CD4-positive, alpha-beta T cell (primary cell): Measurements from ENCODE around the gene HMCN2. TPM values are rescaled to one million over a fixed set of nuclear protein-coding genes. Genes with fewer than 3 reads are reported as not detected.

Source experiments
- ATAC-seq: fragments of 200-7000 bp; cut with Tn5 transposase; one replicate; pipeline ENCODE4 v1.10.0; 2022; ENCODE audit warnings: mild to moderate bottlenecking; ENCODE audit not compliant: poor library complexity
- CTCF ChIA-PET: fragments of 350-600 bp; sonication (Branson Sonifier 250); formaldehyde crosslinking; loops from one replicate; lab custom pipeline; 2021; ENCODE audit warnings: antibody characterized with exemption, inconsistent platforms; lab: Charles Lee
- POLR2A ChIA-PET: fragments of 350-600 bp; sonication (Branson Sonifier 250); formaldehyde crosslinking; loops from one replicate; lab custom pipeline; 2021; ENCODE audit warnings: antibody characterized with exemption, inconsistent platforms; lab: Charles Lee
- DNase-seq, 14 experiments: peaks; one replicate each; pipeline ENCODE4 v3.0.0-alpha.2; 2013 to 2020; ENCODE audit warnings: mixed read lengths in 2 of 14
- H3K27ac ChIP-seq, 2 donors: one replicate each; pipeline versions ENCODE4 v1.5.1 to v1.7.0; 2013; ENCODE audit warnings: low read length in 2 of 2, low read depth in 1 of 2, mild to moderate bottlenecking in 1 of 2
- H3K27me3 ChIP-seq, 2 experiments: 1 replicate in 1 of 2; 2 replicates in 1 of 2; pipeline versions ENCODE4 v1.6.1 to v1.7.0; 2013; ENCODE audit warnings: low read length in 2 of 2, control low read depth in 1 of 2, mild to moderate bottlenecking in 1 of 2, moderate library complexity in 1 of 2; ENCODE audit not compliant: insufficient read depth in 2 of 2, control insufficient read depth in 1 of 2
- H3K36me3 ChIP-seq: one replicate; pipeline ENCODE4 v1.6.1; 2013; ENCODE audit warnings: low read length, control low read depth; ENCODE audit not compliant: insufficient read depth
- H3K4me1 ChIP-seq: one replicate; pipeline ENCODE4 v1.6.1; 2013; ENCODE audit warnings: low read length, control low read depth; ENCODE audit not compliant: insufficient read depth
- H3K4me3 ChIP-seq: one replicate; pipeline ENCODE4 v1.5.1; 2013; ENCODE audit warnings: mild to moderate bottlenecking, low read length, moderate library complexity
- H3K9me3 ChIP-seq, 2 experiments: 1 replicate in 1 of 2; 2 replicates in 1 of 2; pipeline versions ENCODE4 v1.6.1 to v1.7.0; 2013; ENCODE audit warnings: low read length in 2 of 2, mild to moderate bottlenecking in 2 of 2, control low read depth in 1 of 2, moderate library complexity in 1 of 2; ENCODE audit not compliant: control insufficient read depth in 1 of 2, insufficient read depth in 1 of 2
- H3K27ac Mint-ChIP-seq: one replicate; pipeline ENCODE4 v1.8.0; 2020; ENCODE audit warnings: mixed read lengths
- H3K27me3 Mint-ChIP-seq: one replicate; pipeline ENCODE4 v1.8.0; 2021; ENCODE audit warnings: mixed read lengths
- H3K36me3 Mint-ChIP-seq: one replicate; pipeline ENCODE4 v1.8.0; 2021; ENCODE audit warnings: low read depth, mixed read lengths
- H3K4me1 Mint-ChIP-seq: one replicate; pipeline ENCODE4 v1.8.0; 2021; ENCODE audit warnings: low read depth, mixed read lengths
- H3K4me3 Mint-ChIP-seq: one replicate; pipeline ENCODE4 v1.8.0; 2020; ENCODE audit warnings: mild to moderate bottlenecking, mixed read lengths
- H3K9me3 Mint-ChIP-seq: one replicate; pipeline ENCODE4 v1.8.0; 2020; ENCODE audit warnings: mixed read lengths
- CTCF ChIP-seq: fragments of 200-600 bp; IDR thresholded peaks from one replicate; pipeline ENCODE4 v1.8.0; 2022; ENCODE audit warnings: antibody characterized with exemption, mild to moderate bottlenecking
- intact Hi-C, 2 experiments: fragments of 100-400 bp; cut with DNase I in 1 of 2; cut with micrococcal nuclease in 1 of 2; formaldehyde crosslinking; loops; one replicate each; pipeline versions ENCODE4 v1.15.1 to v1.9.0; 2023 to 2025; cut with DNase I, micrococcal nuclease
- total RNA-seq, 174 experiments: library from RNA in 2 of 174; stranded (reverse) in 2 of 174; gene quantifications; one replicate each; pipeline ENCODE4 v1.2.3 and lab custom pipeline; 2021 to 2026

The HMCN2 gene
- total RNA-seq, 2 experiments from 2014 or later, result not detected

- no peaks in the 10 kb centered on the region for H3K36me3 Mint-ChIP-seq
- Histone ChIP-seq H3K36me3 (no peaks in the 10 kb centered on the region), H3K27me3 (no peaks in the 10 kb centered on the region), H3K9me3 (no peaks in the 10 kb centered on the region), H3K27ac (no peak overlapping the region), H3K4me1 (peaks cover 42% of the 10 kb centered on the region), H3K4me3 (no peak overlapping the region)
- peaks cover 32% of the 10 kb centered on the region for H3K4me1 Mint-ChIP-seq
- intact Hi-C loops, result no loop called here
- no peak for TF ChIP-seq CTCF
- no peak overlapping the region for H3K27ac Mint-ChIP-seq
- H3K27me3 Mint-ChIP-seq, result no peaks in the 10 kb centered on the region
- peak; percentile 51 for ATAC-seq
- no peaks in the 10 kb centered on the region for H3K9me3 Mint-ChIP-seq
- CTCF ChIA-PET, result interaction anchor here (0.6 kb wide), 1 partner anchor 143 kb away, joined by 3 read pairs; no protein-coding TSS in a partner anchor
- POLR2A ChIA-PET, result no interaction called here
- peak in 6 of 14 experiments; percentile 19 to 73 (median 60) for DNase-seq
- H3K4me3 Mint-ChIP-seq, result no peak overlapping the region
These were observed 25.0 kb upstream of the HMCN2 start for GRCh38 chr9:130240410-130241197.

- peaks cover 27% of the 10 kb centered on the region for H3K4me1 Mint-ChIP-seq
- intact Hi-C loops, result no loop called here
- ChIA-PET CTCF (interaction anchor here (0.6 to 1.4 kb wide), 2 partner anchors 134 to 144 kb away, joined by 3 to 5 read pairs; no protein-coding TSS in a partner anchor), POLR2A (no interaction called here)
- H3K36me3 Mint-ChIP-seq, result no peaks in the 10 kb centered on the region
- Histone ChIP-seq H3K9me3 (no peaks in the 10 kb centered on the region), H3K4me1 (peaks cover 37% of the 10 kb centered on the region), H3K27me3 (no peaks in the 10 kb centered on the region), H3K36me3 (no peaks in the 10 kb centered on the region), H3K4me3 (no peak overlapping the region), H3K27ac (no peak overlapping the region)
- H3K4me3 Mint-ChIP-seq, result no peak overlapping the region
- no peaks in the 10 kb centered on the region for H3K27me3 Mint-ChIP-seq
- no peak for DNase-seq
- ATAC-seq, result no peak
- TF ChIP-seq CTCF, result no peak
- H3K27ac Mint-ChIP-seq, result no peak overlapping the region
- no peaks in the 10 kb centered on the region for H3K9me3 Mint-ChIP-seq
These were observed 24.4 kb upstream of the HMCN2 start for GRCh38 chr9:130241198-130241535.

GRCh38 chr9:130242270-130243014 is 23.1 kb upstream of the HMCN2 start:
- no peak for TF ChIP-seq CTCF
- Mint-ChIP-seq H3K9me3 (no peaks in the 10 kb centered on the region), H3K27me3 (no peaks in the 10 kb centered on the region), H3K27ac (no peak overlapping the region), H3K4me1 (peaks cover 27% of the 10 kb centered on the region), H3K36me3 (no peaks in the 10 kb centered on the region), H3K4me3 (peak overlapping the region; percentile 57)
- Histone ChIP-seq H3K27ac (no peak overlapping the region), H3K9me3 (no peaks in the 10 kb centered on the region), H3K4me1 (peaks cover 32% of the 10 kb centered on the region), H3K27me3 (no peaks in the 10 kb centered on the region), H3K4me3 (no peak overlapping the region), H3K36me3 (no peaks in the 10 kb centered on the region)
- POLR2A ChIA-PET, result no interaction called here
- intact Hi-C loops, result no loop called here
- DNase-seq, result no peak
- peak; percentile 4 for ATAC-seq
- CTCF ChIA-PET, result interaction anchor here (1.4 kb wide), 1 partner anchor 136 kb away, joined by 5 read pairs; no protein-coding TSS in a partner anchor
